ENCODE measurements around the gene ABCB9. TPM values are rescaled to one million over a fixed set of nuclear protein-coding genes. Genes with fewer than 3 reads are reported as not detected.

The ABCB9 gene
- total RNA-seq, 1 experiment from 2014 or later = 6.3 TPM

DNA sequence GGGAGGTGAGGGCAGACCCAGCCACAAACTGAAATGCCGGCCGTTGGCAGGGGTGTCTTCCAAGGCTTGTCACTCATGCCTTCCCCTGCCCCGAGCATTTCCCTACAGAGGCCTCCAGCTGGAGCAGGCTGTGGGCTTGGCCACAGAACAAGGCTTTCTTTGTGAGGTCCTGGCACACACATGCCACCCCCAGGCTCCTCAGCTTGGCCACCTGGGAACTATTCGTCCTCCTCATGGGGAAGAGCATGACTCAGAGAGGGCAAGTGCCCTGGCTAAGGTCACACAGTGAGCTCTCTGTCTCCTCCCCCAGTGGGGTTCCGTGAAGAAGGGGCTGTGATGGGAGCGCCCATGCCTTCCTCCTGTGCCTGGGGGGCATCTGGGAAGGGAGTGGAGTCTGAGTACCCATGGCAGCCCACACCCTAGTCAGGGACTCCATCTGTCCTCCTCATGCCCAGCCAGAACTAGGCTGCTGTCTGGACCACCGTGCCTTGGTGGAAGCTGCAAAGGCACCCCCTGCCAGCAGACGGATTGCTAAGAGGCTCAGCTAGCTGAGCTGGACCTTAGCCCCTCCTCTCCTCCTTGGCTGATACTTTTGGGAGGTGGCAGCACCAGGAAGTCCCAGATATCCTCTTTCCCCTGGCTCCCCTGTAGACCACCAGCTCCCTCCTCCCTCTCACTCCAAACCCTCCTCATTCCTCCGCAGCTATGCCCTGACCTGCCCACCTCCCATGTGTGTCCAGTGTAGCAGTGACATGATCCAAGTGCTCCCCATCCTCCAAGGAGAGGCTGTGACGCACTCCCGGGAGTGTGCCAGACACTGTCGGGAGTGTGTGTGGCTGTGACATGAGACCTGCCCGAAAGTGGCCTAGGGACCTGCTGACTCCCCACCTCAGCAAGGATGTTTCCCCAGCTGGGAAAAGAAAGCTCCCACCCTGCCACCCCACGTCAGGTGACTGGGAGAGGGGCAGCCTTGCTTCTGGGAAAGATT lies 21.4 kb downstream of the ABCB9 start:
- CTCF ChIA-PET = interaction anchor here (1.5 to 1.6 kb wide), 2 partner anchors 77 to 84 kb away, joined by 6 to 7 read pairs; no protein-coding TSS in a partner anchor
- no peak for TF ChIP-seq ETV6 (CRISPR knock-in tag; IDR thresholded peaks at IDR 0.05)
- TF ChIP-seq ESRRA (CRISPR knock-in tag; IDR thresholded peaks at IDR 0.05; ENCODE audit: borderline replicate concordance) = no peak
- no peak overlapping the region for H3K27ac Mint-ChIP-seq
- H3K27me3 Mint-ChIP-seq (ENCODE audit: low read depth) = no peaks in the 10 kb centered on the region
- no peaks in the 10 kb centered on the region for H3K9me3 Mint-ChIP-seq
- ATAC-seq = no peak
- POLR2A ChIA-PET = interaction anchor here (0.6 kb wide), 1 partner anchor 173 kb away, joined by 7 read pairs; no protein-coding TSS in a partner anchor
- no peaks in the 10 kb centered on the region for H3K4me1 Mint-ChIP-seq
- H3K4me3 Mint-ChIP-seq = no peak overlapping the region
- DNase-seq (ENCODE audit: low spot score) = no peak
- no peaks in the 10 kb centered on the region for H3K36me3 Mint-ChIP-seq

DNA sequence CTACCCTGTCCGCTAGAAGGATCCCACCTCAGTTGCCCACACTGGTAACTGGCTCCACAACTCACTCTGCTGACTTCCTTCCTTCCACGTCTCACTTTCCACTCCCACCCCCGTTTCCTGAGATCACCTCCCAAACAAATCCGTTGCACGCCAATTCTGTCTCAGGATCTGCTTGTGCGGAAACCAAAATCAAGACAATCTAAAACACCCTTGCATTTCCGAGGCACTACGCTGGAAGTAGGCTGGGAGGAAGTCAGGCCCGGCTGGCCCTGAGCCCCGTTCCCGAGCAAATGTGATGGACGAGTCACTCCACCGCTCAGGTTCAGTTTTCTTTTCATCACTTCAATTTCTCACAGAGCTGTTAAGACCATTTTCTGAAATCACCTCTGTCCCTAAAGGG lies 23.1 kb downstream of the ABCB9 start:
- Mint-ChIP-seq H3K27ac (no peak overlapping the region), H3K4me1 (no peaks in the 10 kb centered on the region), H3K9me3 (no peaks in the 10 kb centered on the region), H3K36me3 (no peaks in the 10 kb centered on the region), H3K4me3 (no peak overlapping the region), H3K27me3 (ENCODE audit: low read depth) (no peaks in the 10 kb centered on the region)
- ChIA-PET CTCF (interaction anchor here (1.0 kb wide), 1 partner anchor 75 kb away, joined by 3 read pairs; no protein-coding TSS in a partner anchor), POLR2A (no interaction called here)
- ATAC-seq (no peak), DNase-seq (ENCODE audit: low spot score) (no peak)
- TF ChIP-seq, protein P1, sequence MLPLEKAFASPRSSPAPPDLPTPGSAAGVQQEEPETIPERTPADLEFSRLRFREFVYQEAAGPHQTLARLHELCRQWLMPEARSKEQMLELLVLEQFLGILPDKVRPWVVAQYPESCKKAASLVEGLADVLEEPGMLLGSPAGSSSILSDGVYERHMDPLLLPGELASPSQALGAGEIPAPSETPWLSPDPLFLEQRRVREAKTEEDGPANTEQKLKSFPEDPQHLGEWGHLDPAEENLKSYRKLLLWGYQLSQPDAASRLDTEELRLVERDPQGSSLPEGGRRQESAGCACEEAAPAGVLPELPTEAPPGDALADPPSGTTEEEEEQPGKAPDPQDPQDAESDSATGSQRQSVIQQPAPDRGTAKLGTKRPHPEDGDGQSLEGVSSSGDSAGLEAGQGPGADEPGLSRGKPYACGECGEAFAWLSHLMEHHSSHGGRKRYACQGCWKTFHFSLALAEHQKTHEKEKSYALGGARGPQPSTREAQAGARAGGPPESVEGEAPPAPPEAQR (CRISPR knock-in tag; IDR thresholded peaks at IDR 0.05) = no peak
- TF ChIP-seq NFYB (CRISPR knock-in tag; conservative IDR thresholded peaks at IDR 0.05; ENCODE audit: low read depth) (no peak), SMAD4 (CRISPR knock-in tag; IDR thresholded peaks at IDR 0.05) (no peak), ETV6 (CRISPR knock-in tag; IDR thresholded peaks at IDR 0.05) (no peak), ZNF263 (CRISPR knock-in tag; IDR thresholded peaks at IDR 0.05; ENCODE audit: low read depth) (no peak), ZNF416 (CRISPR knock-in tag; IDR thresholded peaks at IDR 0.05) (no peak), SP1 (CRISPR knock-in tag; conservative IDR thresholded peaks at IDR 0.05) (no peak), RELA (CRISPR knock-in tag; IDR thresholded peaks at IDR 0.05; ENCODE audit: borderline replicate concordance) (no peak), TP53 (CRISPR knock-in tag; IDR thresholded peaks at IDR 0.05) (no peak), ZNF138 (CRISPR knock-in tag; conservative IDR thresholded peaks at IDR 0.05) (no peak), MYBL2 (CRISPR knock-in tag; IDR thresholded peaks at IDR 0.05) (no peak)
- TF ChIP-seq, protein P2, sequence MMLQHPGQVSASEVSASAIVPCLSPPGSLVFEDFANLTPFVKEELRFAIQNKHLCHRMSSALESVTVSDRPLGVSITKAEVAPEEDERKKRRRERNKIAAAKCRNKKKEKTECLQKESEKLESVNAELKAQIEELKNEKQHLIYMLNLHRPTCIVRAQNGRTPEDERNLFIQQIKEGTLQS (CRISPR knock-in tag; conservative IDR thresholded peaks at IDR 0.05) = no peak
- TF ChIP-seq, protein P3, sequence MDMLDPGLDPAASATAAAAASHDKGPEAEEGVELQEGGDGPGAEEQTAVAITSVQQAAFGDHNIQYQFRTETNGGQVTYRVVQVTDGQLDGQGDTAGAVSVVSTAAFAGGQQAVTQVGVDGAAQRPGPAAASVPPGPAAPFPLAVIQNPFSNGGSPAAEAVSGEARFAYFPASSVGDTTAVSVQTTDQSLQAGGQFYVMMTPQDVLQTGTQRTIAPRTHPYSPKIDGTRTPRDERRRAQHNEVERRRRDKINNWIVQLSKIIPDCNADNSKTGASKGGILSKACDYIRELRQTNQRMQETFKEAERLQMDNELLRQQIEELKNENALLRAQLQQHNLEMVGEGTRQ (CRISPR knock-in tag; IDR thresholded peaks at IDR 0.05) = no peak
- TF ChIP-seq, protein P4, sequence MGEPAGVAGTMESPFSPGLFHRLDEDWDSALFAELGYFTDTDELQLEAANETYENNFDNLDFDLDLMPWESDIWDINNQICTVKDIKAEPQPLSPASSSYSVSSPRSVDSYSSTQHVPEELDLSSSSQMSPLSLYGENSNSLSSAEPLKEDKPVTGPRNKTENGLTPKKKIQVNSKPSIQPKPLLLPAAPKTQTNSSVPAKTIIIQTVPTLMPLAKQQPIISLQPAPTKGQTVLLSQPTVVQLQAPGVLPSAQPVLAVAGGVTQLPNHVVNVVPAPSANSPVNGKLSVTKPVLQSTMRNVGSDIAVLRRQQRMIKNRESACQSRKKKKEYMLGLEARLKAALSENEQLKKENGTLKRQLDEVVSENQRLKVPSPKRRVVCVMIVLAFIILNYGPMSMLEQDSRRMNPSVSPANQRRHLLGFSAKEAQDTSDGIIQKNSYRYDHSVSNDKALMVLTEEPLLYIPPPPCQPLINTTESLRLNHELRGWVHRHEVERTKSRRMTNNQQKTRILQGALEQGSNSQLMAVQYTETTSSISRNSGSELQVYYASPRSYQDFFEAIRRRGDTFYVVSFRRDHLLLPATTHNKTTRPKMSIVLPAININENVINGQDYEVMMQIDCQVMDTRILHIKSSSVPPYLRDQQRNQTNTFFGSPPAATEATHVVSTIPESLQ (CRISPR knock-in tag; IDR thresholded peaks at IDR 0.05) = no peak
- TF ChIP-seq, protein P5, sequence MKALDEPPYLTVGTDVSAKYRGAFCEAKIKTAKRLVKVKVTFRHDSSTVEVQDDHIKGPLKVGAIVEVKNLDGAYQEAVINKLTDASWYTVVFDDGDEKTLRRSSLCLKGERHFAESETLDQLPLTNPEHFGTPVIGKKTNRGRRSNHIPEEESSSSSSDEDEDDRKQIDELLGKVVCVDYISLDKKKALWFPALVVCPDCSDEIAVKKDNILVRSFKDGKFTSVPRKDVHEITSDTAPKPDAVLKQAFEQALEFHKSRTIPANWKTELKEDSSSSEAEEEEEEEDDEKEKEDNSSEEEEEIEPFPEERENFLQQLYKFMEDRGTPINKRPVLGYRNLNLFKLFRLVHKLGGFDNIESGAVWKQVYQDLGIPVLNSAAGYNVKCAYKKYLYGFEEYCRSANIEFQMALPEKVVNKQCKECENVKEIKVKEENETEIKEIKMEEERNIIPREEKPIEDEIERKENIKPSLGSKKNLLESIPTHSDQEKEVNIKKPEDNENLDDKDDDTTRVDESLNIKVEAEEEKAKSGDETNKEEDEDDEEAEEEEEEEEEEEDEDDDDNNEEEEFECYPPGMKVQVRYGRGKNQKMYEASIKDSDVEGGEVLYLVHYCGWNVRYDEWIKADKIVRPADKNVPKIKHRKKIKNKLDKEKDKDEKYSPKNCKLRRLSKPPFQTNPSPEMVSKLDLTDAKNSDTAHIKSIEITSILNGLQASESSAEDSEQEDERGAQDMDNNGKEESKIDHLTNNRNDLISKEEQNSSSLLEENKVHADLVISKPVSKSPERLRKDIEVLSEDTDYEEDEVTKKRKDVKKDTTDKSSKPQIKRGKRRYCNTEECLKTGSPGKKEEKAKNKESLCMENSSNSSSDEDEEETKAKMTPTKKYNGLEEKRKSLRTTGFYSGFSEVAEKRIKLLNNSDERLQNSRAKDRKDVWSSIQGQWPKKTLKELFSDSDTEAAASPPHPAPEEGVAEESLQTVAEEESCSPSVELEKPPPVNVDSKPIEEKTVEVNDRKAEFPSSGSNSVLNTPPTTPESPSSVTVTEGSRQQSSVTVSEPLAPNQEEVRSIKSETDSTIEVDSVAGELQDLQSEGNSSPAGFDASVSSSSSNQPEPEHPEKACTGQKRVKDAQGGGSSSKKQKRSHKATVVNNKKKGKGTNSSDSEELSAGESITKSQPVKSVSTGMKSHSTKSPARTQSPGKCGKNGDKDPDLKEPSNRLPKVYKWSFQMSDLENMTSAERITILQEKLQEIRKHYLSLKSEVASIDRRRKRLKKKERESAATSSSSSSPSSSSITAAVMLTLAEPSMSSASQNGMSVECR (CRISPR knock-in tag; IDR thresholded peaks at IDR 0.05; ENCODE audit: borderline replicate concordance) = no peak
- TF ChIP-seq, protein P6, sequence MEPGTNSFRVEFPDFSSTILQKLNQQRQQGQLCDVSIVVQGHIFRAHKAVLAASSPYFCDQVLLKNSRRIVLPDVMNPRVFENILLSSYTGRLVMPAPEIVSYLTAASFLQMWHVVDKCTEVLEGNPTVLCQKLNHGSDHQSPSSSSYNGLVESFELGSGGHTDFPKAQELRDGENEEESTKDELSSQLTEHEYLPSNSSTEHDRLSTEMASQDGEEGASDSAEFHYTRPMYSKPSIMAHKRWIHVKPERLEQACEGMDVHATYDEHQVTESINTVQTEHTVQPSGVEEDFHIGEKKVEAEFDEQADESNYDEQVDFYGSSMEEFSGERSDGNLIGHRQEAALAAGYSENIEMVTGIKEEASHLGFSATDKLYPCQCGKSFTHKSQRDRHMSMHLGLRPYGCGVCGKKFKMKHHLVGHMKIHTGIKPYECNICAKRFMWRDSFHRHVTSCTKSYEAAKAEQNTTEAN (CRISPR knock-in tag; IDR thresholded peaks at IDR 0.05) = no peak
- TF ChIP-seq, protein P7, sequence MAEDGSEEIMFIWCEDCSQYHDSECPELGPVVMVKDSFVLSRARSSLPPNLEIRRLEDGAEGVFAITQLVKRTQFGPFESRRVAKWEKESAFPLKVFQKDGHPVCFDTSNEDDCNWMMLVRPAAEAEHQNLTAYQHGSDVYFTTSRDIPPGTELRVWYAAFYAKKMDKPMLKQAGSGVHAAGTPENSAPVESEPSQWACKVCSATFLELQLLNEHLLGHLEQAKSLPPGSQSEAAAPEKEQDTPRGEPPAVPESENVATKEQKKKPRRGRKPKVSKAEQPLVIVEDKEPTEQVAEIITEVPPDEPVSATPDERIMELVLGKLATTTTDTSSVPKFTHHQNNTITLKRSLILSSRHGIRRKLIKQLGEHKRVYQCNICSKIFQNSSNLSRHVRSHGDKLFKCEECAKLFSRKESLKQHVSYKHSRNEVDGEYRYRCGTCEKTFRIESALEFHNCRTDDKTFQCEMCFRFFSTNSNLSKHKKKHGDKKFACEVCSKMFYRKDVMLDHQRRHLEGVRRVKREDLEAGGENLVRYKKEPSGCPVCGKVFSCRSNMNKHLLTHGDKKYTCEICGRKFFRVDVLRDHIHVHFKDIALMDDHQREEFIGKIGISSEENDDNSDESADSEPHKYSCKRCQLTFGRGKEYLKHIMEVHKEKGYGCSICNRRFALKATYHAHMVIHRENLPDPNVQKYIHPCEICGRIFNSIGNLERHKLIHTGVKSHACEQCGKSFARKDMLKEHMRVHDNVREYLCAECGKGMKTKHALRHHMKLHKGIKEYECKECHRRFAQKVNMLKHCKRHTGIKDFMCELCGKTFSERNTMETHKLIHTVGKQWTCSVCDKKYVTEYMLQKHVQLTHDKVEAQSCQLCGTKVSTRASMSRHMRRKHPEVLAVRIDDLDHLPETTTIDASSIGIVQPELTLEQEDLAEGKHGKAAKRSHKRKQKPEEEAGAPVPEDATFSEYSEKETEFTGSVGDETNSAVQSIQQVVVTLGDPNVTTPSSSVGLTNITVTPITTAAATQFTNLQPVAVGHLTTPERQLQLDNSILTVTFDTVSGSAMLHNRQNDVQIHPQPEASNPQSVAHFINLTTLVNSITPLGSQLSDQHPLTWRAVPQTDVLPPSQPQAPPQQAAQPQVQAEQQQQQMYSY (CRISPR knock-in tag; IDR thresholded peaks at IDR 0.05) = no peak
